ENCODE data around the gene NRAS. TPM values are rescaled to one million over a fixed set of nuclear protein-coding genes. Genes with fewer than 3 reads are reported as not detected.

NRAS gene
- total and polyA plus RNA-seq, 9 of the 15 experiments (the other 6 are each of a cell fraction or from before 2014, with no cell fraction given) = 40.7 to 94.5 (median 75.4) TPM

GRCh38 chr1:114737314-114737849 is 20.8 kb upstream of the NRAS start:
- Histone ChIP-seq H3K4me3 (no peak overlapping the region), H3K27me3 (ENCODE audit: control insufficient read depth in 2 of 2, insufficient read depth in 2 of 2, low read length in 2 of 2) (no peaks in the 10 kb centered on the region), H3K4me2 (ENCODE audit: insufficient read depth, low read length) (no peak overlapping the region), H3K36me3 (ENCODE audit: control insufficient read depth, insufficient read depth, low read length) (peaks cover 98% of the 10 kb centered on the region), H3K27ac (ENCODE audit: extremely low read depth, low read depth, low read length) (no peak overlapping the region), H3K9me1 (ENCODE audit: control insufficient read depth, insufficient read depth, low read length) (no peaks in the 10 kb centered on the region), H3K79me2 (ENCODE audit: control insufficient read depth, insufficient read depth, low read length) (peaks cover 55% of the 10 kb centered on the region), H3K9me3 (replicated peaks; ENCODE audit: control insufficient read depth, insufficient read depth, low read depth, low read length) (no peaks in the 10 kb centered on the region), H2AFZ (ENCODE audit: low read depth, low read length) (no peak overlapping the region), H3K9ac (ENCODE audit: insufficient read depth in 1 of 2, low read depth in 2 of 2, low read length in 2 of 2) (no peak overlapping the region), H3K4me1 (replicated peaks in 1 of 2; ENCODE audit: control insufficient read depth in 2 of 2, insufficient read depth in 2 of 2, low read length in 2 of 2) (no peaks in the 10 kb centered on the region), H4K20me1 (replicated peaks; ENCODE audit: control insufficient read depth, insufficient read depth, low read length) (no peaks in the 10 kb centered on the region)
- ChIA-PET POLR2A (interaction anchor here (0.6 to 1.8 kb wide), 7 partner anchors 9 to 386 kb away, joined by 3 to 6 read pairs (median 4); no protein-coding TSS in a partner anchor), CTCF (ENCODE audit: low intra/inter-chr PET ratio) (no interaction called here)
- in situ Hi-C loops (cut with MboI) = no loop called here
- TF ChIP-seq HMG20A (CRISPR knock-in tag; conservative IDR thresholded peaks at IDR 0.05) = no peak
- no peak for TF ChIP-seq FOSL1 (tag; conservative IDR thresholded peaks at IDR 0.05)
- TF ChIP-seq RREB1 (CRISPR knock-in tag; IDR thresholded peaks at IDR 0.05) = no peak
- no peak for TF ChIP-seq GATAD2A (IDR thresholded peaks at IDR 0.05)
- TF ChIP-seq EHMT2 (IDR thresholded peaks at IDR 0.05) = no peak
- TF ChIP-seq POLR2AphosphoS2 (IDR thresholded peaks at IDR 0.05; ENCODE audit: low read length) = no peak
- no TSS peak for BruUV-seq (replicated peaks)
- WGBS (ENCODE audit: insufficient coverage, low coverage, missing lambda C conversion rate) = 98% methylated on average over 6 of the region's 6 CpGs
- FAIRE-seq (no peak), ATAC-seq (no peak), DNase-seq (ENCODE audit: extremely low read depth in 1 of 4, low spot score in 3 of 4) (no peak)
- intact Hi-C loops (cut with micrococcal nuclease) = no loop called here
